Activated CD8-positive, alpha-beta memory T cell treated with anti-CD3 and anti-CD28 coated beads, Interleukin-2, amount 50 U/mL, for 48 hours (primary cell): ENCODE data around the gene KANSL2.
"Not testable (repeated sequence)": the region's sequence is repeated elsewhere in the genome, so short reads cannot be mapped to it uniquely, and the experiment has no call there.

ENCODE experiments used
- DNase-seq: peaks from one replicate; pipeline ENCODE4 v3.0.0-alpha.2; 2020

Gene KANSL2

GRCh38 chr12:48681710-48682532, at the start of gene KANSL2:
TSS of gene KANSL2 (minus strand) at chr12:48682238. CDS start at chr12:48681632, 606 bp downstream.
- DNase-seq = peak; percentile 94

GRCh38 chr12:48728807-48729206, 46.8 kb upstream of the KANSL2 start:
- DNase-seq = no peak

GRCh38 chr12:48720737-48721136, 38.7 kb upstream of the KANSL2 start:
- DNase-seq = not testable (repeated sequence)

- not testable (repeated sequence) for DNase-seq
Observed at GRCh38 chr12:48720171-48720570, 38.1 kb upstream of the KANSL2 start.

GRCh38 chr12:48719002-48719401, 37.0 kb upstream of the KANSL2 start:
- not testable (repeated sequence) for DNase-seq

- DNase-seq = no peak
Observed at GRCh38 chr12:48717252-48717695, 35.2 kb upstream of the KANSL2 start.

- DNase-seq = peak; percentile 98
Observed at GRCh38 chr12:48716493-48717251, 34.6 kb upstream of the KANSL2 start, which contains the start of gene CCNT1. TSS of gene CCNT1 (minus strand) at chr12:48716707. CDS start at chr12:48716675, 32 bp downstream.

GRCh38 chr12:48716168-48716492, 34.1 kb upstream of the KANSL2 start:
- DNase-seq = no peak

- DNase-seq = no peak
Observed at GRCh38 chr12:48712209-48712608, 30.2 kb upstream of the KANSL2 start.

- not testable (repeated sequence) for DNase-seq
Observed at GRCh38 chr12:48698822-48699221, 16.8 kb upstream of the KANSL2 start.

- no peak for DNase-seq
Observed at GRCh38 chr12:48696626-48697025, 14.6 kb upstream of the KANSL2 start.

- DNase-seq = no peak
Observed at GRCh38 chr12:48695859-48696258, 13.8 kb upstream of the KANSL2 start.

GRCh38 chr12:48694038-48694437, 12.0 kb upstream of the KANSL2 start:
- no peak for DNase-seq

- no peak for DNase-seq
Observed at GRCh38 chr12:48693572-48693971, 11.5 kb upstream of the KANSL2 start.

GRCh38 chr12:48691826-48692487, 9.9 kb upstream of the KANSL2 start:
- no peak for DNase-seq

GRCh38 chr12:48690990-48691389, 9.0 kb upstream of the KANSL2 start:
- DNase-seq = no peak

GRCh38 chr12:48690436-48690835, 8.4 kb upstream of the KANSL2 start:
- no peak for DNase-seq

GRCh38 chr12:48688836-48689235, 6.8 kb upstream of the KANSL2 start:
- no peak for DNase-seq

- no peak for DNase-seq
Observed at GRCh38 chr12:48687592-48687991, 5.6 kb upstream of the KANSL2 start.

GRCh38 chr12:48686615-48687334, 4.7 kb upstream of the KANSL2 start:
- DNase-seq = no peak

GRCh38 chr12:48686037-48686595, 4.1 kb upstream of the KANSL2 start:
- no peak for DNase-seq

GRCh38 chr12:48683534-48683933, 1.5 kb upstream of the KANSL2 start:
- no peak for DNase-seq
